K562 (cell line): ENCODE data around the gene UBXN11. TPM values are rescaled to one million over a fixed set of nuclear protein-coding genes. Genes with fewer than 3 reads are reported as not detected.

Source experiments
- BRD9 ChIP-seq: fragments of 450-650 bp; IDR thresholded peaks from 2 replicates; pipeline ENCODE4 v1.6.1; 2018; ENCODE audit warnings: low read depth; ENCODE audit not compliant: partially characterized antibody
- CREBBP ChIP-seq: IDR thresholded peaks from one replicate; pipeline ENCODE4 v1.6.1; 2012; ENCODE audit warnings: low read depth, mild to moderate bottlenecking, control low read depth, inconsistent platforms, low read length
- EGR1 ChIP-seq: fragments of 450-650 bp; conservative IDR thresholded peaks from 2 replicates; pipeline ENCODE4 v1.6.1; 2017; ENCODE audit warnings: mild to moderate bottlenecking
- HNRNPUL1 ChIP-seq: fragments of 200-400 bp; formaldehyde crosslinking; IDR thresholded peaks from 2 replicates; pipeline ENCODE4 v1.6.1; 2017; ENCODE audit warnings: low read length
- IFI16 ChIP-seq: fragments of 250-450 bp; sonication (Bioruptor Pico); IDR thresholded peaks from 2 replicates; pipeline ENCODE4 v2.1.2; 2022; ENCODE audit warnings: mild to moderate bottlenecking, inconsistent platforms
- KAT8 ChIP-seq: fragments of 450-650 bp; IDR thresholded peaks from 2 replicates; pipeline ENCODE4 v1.6.1; 2016; ENCODE audit warnings: low read depth, mild to moderate bottlenecking
- KLF6 ChIP-seq: fragments of 250-450 bp; sonication (Bioruptor Pico); IDR thresholded peaks from 2 replicates; pipeline ENCODE4 v1.4.0; 2020; ENCODE audit warnings: mild to moderate bottlenecking, moderate library complexity, borderline replicate concordance
- LARP7 ChIP-seq: fragments of 450-650 bp; IDR thresholded peaks from 2 replicates; pipeline ENCODE4 v1.6.1; 2016
- NEUROD1 ChIP-seq: fragments of 150-350 bp; IDR thresholded peaks from 2 replicates; pipeline ENCODE4 v1.6.1; 2014; ENCODE audit warnings: borderline replicate concordance, low read length, low read depth; ENCODE audit not compliant: partially characterized antibody
- NUFIP1 ChIP-seq: fragments of 450-650 bp; IDR thresholded peaks from 2 replicates; pipeline ENCODE4 v1.6.1; 2018; ENCODE audit not compliant: partially characterized antibody
- PTTG1 ChIP-seq: fragments of 450-650 bp; IDR thresholded peaks from 2 replicates; pipeline ENCODE4 v1.6.1; 2016; ENCODE audit warnings: low read depth, mild to moderate bottlenecking, missing genetic modification characterization, missing compliant biosample characterization
- SMAD2 ChIP-seq: fragments of 150-350 bp; IDR thresholded peaks from 2 replicates; pipeline ENCODE4 v1.6.1; 2014; ENCODE audit warnings: low read depth, mild to moderate bottlenecking, low read length
- TARDBP ChIP-seq: fragments of 450-650 bp; IDR thresholded peaks from 2 replicates; pipeline ENCODE4 v1.6.1; 2016
- ZEB2 ChIP-seq: fragments of 450-650 bp; IDR thresholded peaks from 2 replicates; pipeline ENCODE4 v1.6.1; 2016
- ZKSCAN3 ChIP-seq: fragments of 250-450 bp; sonication (Bioruptor Pico); IDR thresholded peaks from 2 replicates; pipeline ENCODE4 v1.4.0; 2020
- ZKSCAN8 ChIP-seq: fragments of 200-800 bp; sonication (Bioruptor generic); IDR thresholded peaks from 2 replicates; pipeline ENCODE4 v1.6.1; 2016; ENCODE audit warnings: missing genetic modification characterization, missing compliant biosample characterization
- polyA plus RNA-seq, 8 experiments: library from polyadenylated mRNA; depleted of rRNA in 4 of 8; stranded (reverse) in 5 of 8; unstranded in 3 of 8; fragments of >200 nt; fragmentation: Nextera tagmentation in 2 of 8; fragmentation: Illumina TruSeq in 1 of 8; extraction: Ambion mirVana in 2 of 8; extraction: Trizol in 1 of 8; gene quantifications; 2 replicates each; pipeline versions ENCODE4 v1.2.1 to v1.2.3, GENCODE V29; 2011 to 2014; ENCODE audit warnings: inconsistent platforms in 1 of 8, missing spikeins in 1 of 8
- total RNA-seq, 7 experiments: library from RNA; depleted of rRNA in 6 of 7; stranded (reverse); fragments of >200 nt in 6 of 7; fragmentation: Illumina TruSeq in 2 of 7; extraction: Trizol in 2 of 7; gene quantifications; 2 replicates each; pipeline versions ENCODE4 v1.2.1 to v1.2.3, GENCODE V29; 2011 to 2021; ENCODE audit warnings: low replicate concordance in 1 of 7
- TF ChIP-seq, protein P1 (sequence below): fragments of 450-650 bp; formaldehyde crosslinking; IDR thresholded peaks from 2 replicates; pipeline ENCODE4 v1.4.0; 2022; ENCODE audit warnings: missing genetic modification characterization
- TF ChIP-seq, protein P2 (sequence below): sonication (generic); formaldehyde crosslinking; IDR thresholded peaks from 2 replicates; pipeline ENCODE4 v1.5.0; 2020; ENCODE audit warnings: missing genetic modification reagents
- TF ChIP-seq, protein P3 (sequence below), 3 experiments: fragments of 200-800 bp in 1 of 3; sonication (Bioruptor generic) in 1 of 3; sonication (generic) in 1 of 3; formaldehyde crosslinking in 1 of 3; IDR thresholded peaks; 2 replicates each; pipeline versions ENCODE4 v1.6.1 to v1.8.0; 2016 to 2022; ENCODE audit warnings: mild to moderate bottlenecking in 2 of 3, missing compliant biosample characterization in 2 of 3, missing genetic modification characterization in 2 of 3, missing genetic modification reagents in 1 of 3
- TF ChIP-seq, protein P4 (sequence below): fragments of 200-800 bp; sonication (Bioruptor generic); IDR thresholded peaks from 2 replicates; pipeline ENCODE4 v1.6.1; 2017; ENCODE audit warnings: missing genetic modification characterization, missing compliant biosample characterization
- TF ChIP-seq, protein P5 (sequence below): fragments of 450-650 bp; conservative IDR thresholded peaks from 2 replicates; pipeline ENCODE4 v1.6.1; 2016; ENCODE audit warnings: missing genetic modification characterization, low read depth, mild to moderate bottlenecking, control low read depth, missing compliant biosample characterization

Gene UBXN11
- total and polyA plus RNA-seq, 9 of the 15 experiments (the other 6 are each of a cell fraction or from before 2014, with no cell fraction given) = 0.48 to 34.3 (median 11.3) TPM

DNA sequence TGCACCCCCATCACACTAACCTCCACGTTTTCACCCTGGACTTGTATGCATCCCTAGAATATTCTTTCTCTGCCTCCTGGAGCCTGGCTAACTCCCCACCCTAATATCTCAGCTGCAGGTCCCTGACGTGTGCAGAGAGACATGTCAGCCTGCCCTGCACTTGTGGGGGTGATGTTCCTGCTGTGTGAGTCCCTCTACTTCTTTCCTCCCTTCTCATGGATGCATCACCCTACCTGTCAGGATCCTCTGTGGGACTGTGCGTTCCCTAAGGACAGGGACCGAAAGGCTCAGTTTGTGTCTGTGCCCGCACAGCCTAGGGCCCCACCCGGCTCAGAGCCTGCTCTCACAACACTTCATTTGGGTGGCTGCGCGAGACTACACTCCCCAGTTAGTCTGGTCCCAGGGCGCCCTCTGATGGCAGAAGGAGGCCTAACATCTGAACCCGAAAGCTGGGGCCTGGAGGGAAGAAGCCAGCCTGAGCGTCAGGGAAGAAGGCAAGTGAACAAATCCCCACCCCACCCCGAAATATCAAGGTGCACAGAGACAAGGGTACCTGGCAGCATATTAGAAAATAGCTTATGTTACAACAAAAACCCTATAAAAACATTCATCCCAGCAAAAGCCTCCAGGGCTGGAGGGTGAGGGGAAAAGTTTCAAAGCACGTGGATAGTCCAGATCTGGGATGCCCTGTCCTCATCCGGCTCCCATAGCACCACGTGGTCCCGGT lies 15.0 kb upstream of the UBXN11 start (continued):
- TF ChIP-seq, protein P1, sequence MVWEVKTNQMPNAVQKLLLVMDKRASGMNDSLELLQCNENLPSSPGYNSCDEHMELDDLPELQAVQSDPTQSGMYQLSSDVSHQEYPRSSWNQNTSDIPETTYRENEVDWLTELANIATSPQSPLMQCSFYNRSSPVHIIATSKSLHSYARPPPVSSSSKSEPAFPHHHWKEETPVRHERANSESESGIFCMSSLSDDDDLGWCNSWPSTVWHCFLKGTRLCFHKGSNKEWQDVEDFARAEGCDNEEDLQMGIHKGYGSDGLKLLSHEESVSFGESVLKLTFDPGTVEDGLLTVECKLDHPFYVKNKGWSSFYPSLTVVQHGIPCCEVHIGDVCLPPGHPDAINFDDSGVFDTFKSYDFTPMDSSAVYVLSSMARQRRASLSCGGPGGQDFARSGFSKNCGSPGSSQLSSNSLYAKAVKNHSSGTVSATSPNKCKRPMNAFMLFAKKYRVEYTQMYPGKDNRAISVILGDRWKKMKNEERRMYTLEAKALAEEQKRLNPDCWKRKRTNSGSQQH (CRISPR knock-in tag) = no peak
- TF ChIP-seq EGR1 (0 out of 2 replicates have a peak, but pooled peaks have one; percentile 10), HNRNPUL1 (no peak), NEUROD1 (peak; percentile 54), SMAD2 (no peak), TARDBP (no peak), LARP7 (no peak), KAT8 (no peak), PTTG1 (tag) (no peak), NUFIP1 (no peak), IFI16 (CRISPR knock-in tag) (no peak), BRD9 (no peak), KLF6 (CRISPR knock-in tag) (no peak), ZEB2 (no peak), ZKSCAN8 (no peak), ZKSCAN3 (CRISPR knock-in tag) (no peak), CREBBP (no peak)
- TF ChIP-seq, protein P2, sequence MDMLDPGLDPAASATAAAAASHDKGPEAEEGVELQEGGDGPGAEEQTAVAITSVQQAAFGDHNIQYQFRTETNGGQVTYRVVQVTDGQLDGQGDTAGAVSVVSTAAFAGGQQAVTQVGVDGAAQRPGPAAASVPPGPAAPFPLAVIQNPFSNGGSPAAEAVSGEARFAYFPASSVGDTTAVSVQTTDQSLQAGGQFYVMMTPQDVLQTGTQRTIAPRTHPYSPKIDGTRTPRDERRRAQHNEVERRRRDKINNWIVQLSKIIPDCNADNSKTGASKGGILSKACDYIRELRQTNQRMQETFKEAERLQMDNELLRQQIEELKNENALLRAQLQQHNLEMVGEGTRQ (CRISPR knock-in tag) = no peak
- TF ChIP-seq, protein P3, sequence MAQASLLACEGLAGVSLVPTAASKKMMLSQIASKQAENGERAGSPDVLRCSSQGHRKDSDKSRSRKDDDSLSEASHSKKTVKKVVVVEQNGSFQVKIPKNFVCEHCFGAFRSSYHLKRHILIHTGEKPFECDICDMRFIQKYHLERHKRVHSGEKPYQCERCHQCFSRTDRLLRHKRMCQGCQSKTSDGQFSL (CRISPR knock-in tag; IDR thresholded peaks at IDR 0.05) = peak; percentile 76; the same call in 1 of the 2 replicates
- TF ChIP-seq, protein P3 (tag; IDR thresholded peaks at IDR 0.05) = peak in 1 of 2 experiments; percentile 66; a peak in 1 of 4 replicates
- TF ChIP-seq, protein P4, sequence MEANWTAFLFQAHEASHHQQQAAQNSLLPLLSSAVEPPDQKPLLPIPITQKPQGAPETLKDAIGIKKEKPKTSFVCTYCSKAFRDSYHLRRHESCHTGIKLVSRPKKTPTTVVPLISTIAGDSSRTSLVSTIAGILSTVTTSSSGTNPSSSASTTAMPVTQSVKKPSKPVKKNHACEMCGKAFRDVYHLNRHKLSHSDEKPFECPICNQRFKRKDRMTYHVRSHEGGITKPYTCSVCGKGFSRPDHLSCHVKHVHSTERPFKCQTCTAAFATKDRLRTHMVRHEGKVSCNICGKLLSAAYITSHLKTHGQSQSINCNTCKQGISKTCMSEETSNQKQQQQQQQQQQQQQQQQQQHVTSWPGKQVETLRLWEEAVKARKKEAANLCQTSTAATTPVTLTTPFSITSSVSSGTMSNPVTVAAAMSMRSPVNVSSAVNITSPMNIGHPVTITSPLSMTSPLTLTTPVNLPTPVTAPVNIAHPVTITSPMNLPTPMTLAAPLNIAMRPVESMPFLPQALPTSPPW (CRISPR knock-in tag) = peak; percentile 65
- TF ChIP-seq, protein P5, sequence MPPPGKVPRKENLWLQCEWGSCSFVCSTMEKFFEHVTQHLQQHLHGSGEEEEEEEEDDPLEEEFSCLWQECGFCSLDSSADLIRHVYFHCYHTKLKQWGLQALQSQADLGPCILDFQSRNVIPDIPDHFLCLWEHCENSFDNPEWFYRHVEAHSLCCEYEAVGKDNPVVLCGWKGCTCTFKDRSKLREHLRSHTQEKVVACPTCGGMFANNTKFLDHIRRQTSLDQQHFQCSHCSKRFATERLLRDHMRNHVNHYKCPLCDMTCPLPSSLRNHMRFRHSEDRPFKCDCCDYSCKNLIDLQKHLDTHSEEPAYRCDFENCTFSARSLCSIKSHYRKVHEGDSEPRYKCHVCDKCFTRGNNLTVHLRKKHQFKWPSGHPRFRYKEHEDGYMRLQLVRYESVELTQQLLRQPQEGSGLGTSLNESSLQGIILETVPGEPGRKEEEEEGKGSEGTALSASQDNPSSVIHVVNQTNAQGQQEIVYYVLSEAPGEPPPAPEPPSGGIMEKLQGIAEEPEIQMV (tag) = no peak
